Adrenal gland (tissue), 5 donors: ENCODE data around the gene ASIC3.

Source experiments
- CTCF ChIP-seq, 6 experiments: fragments of 450-650 bp in 4 of 6; fragments of 200-600 bp in 2 of 6; sonication (generic) in 1 of 6; IDR thresholded peaks; 1 replicate in 5 of 6; 2 replicates in 1 of 6; pipeline versions ENCODE4 v1.5.1 to v1.8.0; 2016 to 2021; ENCODE audit warnings: antibody characterized with exemption in 6 of 6, mild to moderate bottlenecking in 2 of 6, moderate library complexity in 1 of 6
- POLR2A ChIP-seq, 2 donors: fragments of 450-650 bp; IDR thresholded peaks; one replicate each; pipeline ENCODE4 v1.6.1; 2017; ENCODE audit warnings: antibody characterized with exemption in 2 of 2, mild to moderate bottlenecking in 2 of 2, moderate library complexity in 1 of 2
- donor health status: DM: no; HTN: no; CAD: no.

DNA sequence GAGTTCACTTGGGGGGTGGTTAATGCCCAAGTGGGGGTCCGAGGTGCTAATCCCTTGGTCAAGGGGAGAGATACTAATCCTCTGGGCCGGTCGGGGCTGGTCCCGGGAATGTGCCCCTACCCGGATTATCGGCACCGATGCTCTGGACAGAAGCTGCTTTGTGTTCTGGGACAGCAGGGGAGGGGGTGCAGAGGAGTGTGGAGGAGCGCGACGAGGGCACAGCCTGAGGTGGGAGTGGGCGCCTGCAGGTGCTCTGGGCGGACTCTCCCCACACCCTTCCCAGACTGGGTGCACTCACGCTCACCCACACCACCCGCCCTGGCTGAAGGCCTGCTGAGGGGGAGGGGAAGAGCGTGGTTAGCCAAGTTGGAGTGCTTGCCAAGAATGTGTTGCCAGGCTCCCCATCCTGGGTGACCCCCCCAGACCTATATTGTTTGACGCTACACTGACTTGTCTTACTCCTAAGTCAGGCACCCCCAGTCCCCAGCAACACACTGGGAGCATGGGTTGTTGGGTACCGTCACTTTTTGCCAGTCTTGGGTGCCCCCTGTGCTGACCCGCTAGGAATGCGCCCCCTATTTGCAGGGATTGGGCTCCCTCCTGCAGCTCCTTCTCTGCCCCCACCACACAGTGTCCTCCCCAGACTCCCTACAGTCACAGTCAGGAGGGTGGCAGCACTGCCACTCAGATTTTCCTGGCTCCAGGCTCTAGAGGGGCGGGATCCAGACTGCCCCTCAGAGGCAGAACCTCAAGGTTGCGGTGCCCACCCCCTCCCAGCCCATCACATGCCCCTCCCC, 12.3 kb downstream of the ASIC3 start:
- no peak for TF ChIP-seq POLR2A (IDR thresholded peaks at IDR 0.05)
- no peak for TF ChIP-seq CTCF (IDR thresholded peaks at IDR 0.05)
